ENCODE measurements around the gene ZNF10.

- TF ChIP-seq CTCF (IDR thresholded peaks at IDR 0.05) = no peak
- TF ChIP-seq POLR2A (IDR thresholded peaks at IDR 0.05) = no peak
Measured at GRCh38 chr12:133203344-133204263, 73.2 kb downstream of the ZNF10 start.
